ENCODE results near the gene SAMD7. TPM values are rescaled to one million over a fixed set of nuclear protein-coding genes. Genes with fewer than 3 reads are reported as not detected.

The SAMD7 gene
- total RNA-seq, 2 donors from 2014 or later = not detected

- Histone ChIP-seq H3K27me3 (replicated peaks; ENCODE audit: insufficient read depth) (no peaks in the 10 kb centered on the region), H3K9me3 (no peaks in the 10 kb centered on the region), H3K27ac (no peak overlapping the region), H3K4me3 (no peak overlapping the region), H3K4me1 (ENCODE audit: control insufficient read depth in 1 of 2, low read depth in 2 of 2) (no peaks in the 10 kb centered on the region), H3K36me3 (no peaks in the 10 kb centered on the region)
- ATAC-seq (ENCODE audit: insufficient number of reproducible peaks, low FRiP score, low read depth) (no peak), DNase-seq (ENCODE audit: low spot score) (no peak)
- TF ChIP-seq CTCF (IDR thresholded peaks at IDR 0.05) = no peak
Measured at GRCh38 chr3:169895072-169895471, 16.3 kb upstream of the SAMD7 start.

GRCh38 chr3:169897284-169897683 is 14.1 kb upstream of the SAMD7 start:
- TF ChIP-seq CTCF (IDR thresholded peaks at IDR 0.05) = no peak
- ATAC-seq (ENCODE audit: insufficient number of reproducible peaks, low FRiP score, low read depth) = no peak

GRCh38 chr3:169901453-169901852 is 9.9 kb upstream of the SAMD7 start:
- no peak for TF ChIP-seq CTCF (IDR thresholded peaks at IDR 0.05)
- no peak for DNase-seq (ENCODE audit: low spot score)
- Histone ChIP-seq H3K27me3 (replicated peaks; ENCODE audit: insufficient read depth) (no peaks in the 10 kb centered on the region), H3K4me3 (no peak overlapping the region), H3K9me3 (peaks cover 6% of the 10 kb centered on the region), H3K27ac (no peak overlapping the region), H3K36me3 (no peaks in the 10 kb centered on the region), H3K4me1 (ENCODE audit: control insufficient read depth in 1 of 2, low read depth in 2 of 2) (no peaks in the 10 kb centered on the region)
- ATAC-seq (ENCODE audit: insufficient number of reproducible peaks, low FRiP score, low read depth) = no peak

More at GRCh38 chr3:169897284-169897683, 14.1 kb upstream of the SAMD7 start:
- no peak for DNase-seq (ENCODE audit: low spot score)
- no peaks in the 10 kb centered on the region for H3K36me3 ChIP-seq
- peaks cover 6% of the 10 kb centered on the region for H3K9me3 ChIP-seq
- H3K4me3 ChIP-seq = no peak overlapping the region
- H3K27me3 ChIP-seq (replicated peaks; ENCODE audit: insufficient read depth) = no peaks in the 10 kb centered on the region
- H3K27ac ChIP-seq = no peak overlapping the region
- no peaks in the 10 kb centered on the region for H3K4me1 ChIP-seq (ENCODE audit: control insufficient read depth in 1 of 2, low read depth in 2 of 2)

- no peak for TF ChIP-seq CTCF (IDR thresholded peaks at IDR 0.05)
- Histone ChIP-seq H3K27me3 (replicated peaks; ENCODE audit: insufficient read depth) (no peaks in the 10 kb centered on the region), H3K4me3 (no peak overlapping the region), H3K4me1 (ENCODE audit: control insufficient read depth in 1 of 2, low read depth in 2 of 2) (no peaks in the 10 kb centered on the region), H3K36me3 (no peaks in the 10 kb centered on the region), H3K9me3 (peaks cover 6% of the 10 kb centered on the region), H3K27ac (no peak overlapping the region)
- no peak for ATAC-seq (ENCODE audit: insufficient number of reproducible peaks, low FRiP score, low read depth)
- DNase-seq (ENCODE audit: low spot score) = no peak
Measured at GRCh38 chr3:169905404-169905803, 6.0 kb upstream of the SAMD7 start.

GRCh38 chr3:169907476-169907875 is 3.9 kb upstream of the SAMD7 start:
- Histone ChIP-seq H3K27me3 (replicated peaks; ENCODE audit: insufficient read depth) (no peaks in the 10 kb centered on the region), H3K9me3 (no peaks in the 10 kb centered on the region), H3K36me3 (no peaks in the 10 kb centered on the region), H3K27ac (no peak overlapping the region), H3K4me1 (ENCODE audit: control insufficient read depth in 1 of 2, low read depth in 2 of 2) (no peaks in the 10 kb centered on the region), H3K4me3 (no peak overlapping the region)
- no peak for DNase-seq (ENCODE audit: low spot score)
- no peak for TF ChIP-seq CTCF (IDR thresholded peaks at IDR 0.05)
- ATAC-seq (ENCODE audit: insufficient number of reproducible peaks, low FRiP score, low read depth) = no peak
